ENCODE results near the gene CFAP99.
"Not testable (repeated sequence)": the region's sequence is repeated elsewhere in the genome, so short reads cannot be mapped to it uniquely, and the experiment has no call there.

CFAP99 gene

GRCh38 chr4:2418650-2419571 is at the start of gene CFAP99:
Gene CFAP99 (plus strand): TSS chr4:2418955.
- DNase-seq: peak; percentile 94

- no peak for DNase-seq
Measured at GRCh38 chr4:2370597-2371320, 48.0 kb upstream of the CFAP99 start.

DNA sequence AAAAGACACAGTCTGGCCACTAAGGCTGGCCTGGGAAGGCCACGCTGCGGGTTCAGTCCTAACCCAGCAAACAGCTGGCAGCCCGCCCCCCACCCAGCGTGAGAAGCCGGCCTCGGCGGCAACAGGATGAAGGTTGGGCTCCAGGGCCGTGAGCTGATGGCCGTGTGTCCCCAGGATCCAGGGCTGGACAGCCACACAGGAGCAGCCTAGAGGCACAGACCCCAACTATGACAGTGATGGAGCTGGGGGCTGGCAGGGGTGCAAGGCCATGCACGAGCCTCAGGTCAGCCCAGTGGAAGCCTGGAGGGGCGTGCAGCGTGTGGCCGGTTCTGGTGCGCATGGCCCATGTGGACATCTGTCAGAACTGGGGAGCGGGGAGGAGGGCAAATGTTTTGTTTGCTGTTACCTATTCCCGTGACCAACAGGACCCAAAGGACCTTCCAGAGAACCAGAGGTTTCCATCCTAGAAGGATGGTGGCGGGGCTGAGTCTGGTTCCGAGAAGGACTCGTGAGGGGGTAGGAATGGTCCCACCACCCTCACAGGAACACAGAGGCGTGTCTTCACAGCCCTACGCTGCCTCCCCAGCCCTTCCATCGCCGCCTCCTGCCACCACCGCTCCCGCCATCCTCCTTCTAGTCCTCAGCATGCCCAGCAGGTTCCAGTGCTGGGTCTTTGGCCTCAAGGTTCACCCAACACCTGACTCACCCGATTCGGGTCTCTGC is 46.8 kb upstream of the CFAP99 start:
- no peak for DNase-seq

DNA sequence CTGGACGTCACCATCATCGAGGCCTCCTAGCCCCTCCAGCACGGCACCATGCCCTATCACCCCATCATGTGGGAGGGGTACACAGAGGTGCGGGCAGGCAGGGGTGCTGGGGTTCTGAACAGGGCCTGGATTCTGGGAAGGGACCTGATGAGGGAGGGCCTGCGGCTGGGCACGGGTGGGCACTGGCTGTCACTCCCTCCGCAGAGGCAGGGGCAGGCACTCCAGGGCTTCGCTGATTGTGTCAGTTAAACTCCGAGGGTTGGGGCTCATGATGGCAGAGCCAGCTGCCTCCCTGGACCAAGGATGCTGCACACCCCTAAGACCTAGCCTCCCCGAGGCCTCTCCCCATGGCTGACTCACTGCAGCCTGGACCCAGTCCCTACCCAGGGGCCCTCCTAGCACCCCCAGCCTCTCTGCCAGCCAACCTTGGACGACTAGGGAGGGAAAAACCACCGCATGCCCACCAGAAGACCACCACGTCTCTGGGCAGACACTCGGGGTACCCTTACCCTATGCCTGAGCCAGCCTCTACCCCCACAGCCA is 46.2 kb upstream of the CFAP99 start:
- no peak for DNase-seq

DNA sequence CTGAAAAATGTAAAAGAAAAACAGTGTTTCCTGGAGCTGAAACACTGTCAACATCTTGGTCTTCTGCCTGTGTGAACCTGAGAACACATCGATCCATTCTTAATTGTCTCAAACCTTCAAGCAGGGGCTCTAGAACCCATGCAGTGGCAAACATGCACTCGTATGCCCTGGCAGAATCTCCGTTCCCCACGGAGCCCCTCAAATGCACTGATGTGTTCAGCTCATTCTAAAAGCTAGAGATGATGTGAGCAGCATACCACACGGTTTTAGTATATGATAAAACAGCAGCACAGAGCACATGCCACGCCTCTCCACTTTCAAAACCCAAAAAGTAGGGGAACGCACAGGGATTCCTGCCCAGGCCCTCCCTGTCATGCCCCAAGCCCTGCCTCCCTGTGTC is 45.2 kb upstream of the CFAP99 start:
- DNase-seq: no peak

DNA sequence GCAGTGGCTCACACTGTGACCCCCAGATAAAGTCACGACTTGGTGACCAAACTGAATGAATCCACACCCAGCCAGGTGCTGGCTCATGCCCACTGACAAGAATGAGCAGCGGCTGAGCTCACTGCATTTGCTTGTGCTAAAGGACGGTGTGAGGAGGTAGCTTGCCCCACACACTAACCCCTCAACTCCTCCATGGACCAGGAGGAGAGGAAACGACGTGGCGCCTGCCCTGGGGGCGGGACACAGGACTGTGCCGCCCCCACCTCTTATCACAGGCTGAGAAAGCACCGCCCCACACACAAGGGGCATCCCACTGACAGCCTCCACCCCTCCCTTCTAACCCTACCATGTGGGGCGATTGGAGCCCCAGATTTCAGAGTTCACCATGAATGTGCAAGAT is 43.3 kb upstream of the CFAP99 start:
- DNase-seq: no peak

DNA sequence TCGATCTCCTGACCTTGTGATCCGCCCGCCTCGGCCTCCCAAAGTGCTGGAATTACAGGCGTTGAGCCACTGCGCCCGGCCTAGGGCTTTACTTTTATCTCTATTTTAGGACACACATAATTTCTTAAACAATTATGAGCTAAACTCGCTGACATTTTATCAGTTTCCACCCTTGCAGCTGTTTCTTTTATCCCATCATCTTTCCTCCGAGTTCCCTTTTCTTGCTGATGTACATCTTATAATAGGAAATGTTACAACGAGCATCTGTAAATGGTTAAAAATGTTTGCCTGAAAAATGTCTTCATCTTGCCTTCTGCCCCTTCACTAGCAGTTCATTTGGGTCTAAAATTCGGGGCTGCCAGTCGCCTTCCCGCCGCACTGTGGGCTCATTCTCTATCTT is 41.5 kb upstream of the CFAP99 start:
- no peak for DNase-seq

- no peak for DNase-seq
Measured at GRCh38 chr4:2378401-2378800, 40.4 kb upstream of the CFAP99 start.

- DNase-seq: no peak
Measured at GRCh38 chr4:2378898-2379297, 39.9 kb upstream of the CFAP99 start.

DNA sequence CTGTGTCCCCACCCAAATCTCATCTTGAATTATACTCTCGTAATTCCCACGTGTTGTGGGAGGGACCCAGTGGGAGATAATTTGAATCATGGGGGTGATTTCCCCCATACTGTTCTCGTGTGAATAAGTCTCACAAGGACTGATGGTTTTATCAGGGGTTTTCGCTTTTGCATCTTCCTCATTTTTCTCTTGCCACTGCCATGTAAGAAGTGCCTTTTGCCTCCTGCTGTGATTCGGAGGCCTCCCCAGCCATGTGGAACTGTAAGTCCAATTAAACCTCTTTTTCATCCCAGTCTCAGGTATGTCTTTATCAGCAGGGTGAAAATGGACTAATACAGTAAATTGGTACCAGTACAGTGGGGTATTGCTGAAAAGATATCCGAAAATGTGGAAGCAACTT is 38.2 kb upstream of the CFAP99 start:
- DNase-seq: not testable (repeated sequence)

- DNase-seq: not testable (repeated sequence)
Measured at GRCh38 chr4:2382769-2383202, 36.0 kb upstream of the CFAP99 start.

DNA sequence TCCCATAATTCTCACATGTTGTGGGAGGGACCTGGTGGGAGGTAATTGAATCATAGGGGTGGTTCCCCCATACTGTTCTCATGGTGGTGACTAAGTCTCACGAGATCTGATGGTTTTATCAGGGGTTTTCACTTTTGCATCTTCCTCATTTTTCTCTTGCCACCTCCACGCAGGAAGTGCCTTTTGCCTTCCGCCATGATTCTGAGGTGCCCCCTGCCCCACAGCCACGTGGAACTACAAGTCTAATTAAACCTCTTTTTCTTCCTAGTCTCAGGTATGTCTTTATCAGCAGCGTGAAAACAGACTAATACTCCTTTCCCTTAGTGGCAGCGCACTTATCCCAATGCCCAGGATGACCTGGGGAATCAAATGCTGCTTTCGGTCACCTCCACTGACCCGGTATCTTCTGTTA is 35.5 kb upstream of the CFAP99 start:
- not testable (repeated sequence) for DNase-seq

- no peak for DNase-seq
Measured at GRCh38 chr4:2383760-2384159, 35.0 kb upstream of the CFAP99 start.

DNA sequence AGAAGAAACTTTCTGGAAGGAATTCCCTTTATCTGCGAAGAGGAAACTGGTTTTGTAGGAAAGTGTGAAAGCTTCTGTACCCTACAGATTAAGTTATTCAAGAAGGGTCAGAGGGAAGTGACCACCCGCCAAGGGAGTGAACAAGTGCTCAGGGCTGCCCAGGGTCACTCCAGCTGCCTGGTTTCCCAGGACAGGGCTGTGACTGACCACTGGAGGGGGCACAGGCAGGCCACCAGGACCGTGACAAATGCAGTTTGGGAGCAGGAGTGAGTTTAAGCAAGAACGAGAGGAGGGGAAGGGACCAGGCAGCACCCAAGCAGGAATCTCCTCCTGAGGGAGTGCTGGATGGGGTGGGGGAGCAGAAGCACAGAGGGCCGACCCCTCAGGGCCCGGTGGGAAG is 34.5 kb upstream of the CFAP99 start:
- DNase-seq: no peak

DNA sequence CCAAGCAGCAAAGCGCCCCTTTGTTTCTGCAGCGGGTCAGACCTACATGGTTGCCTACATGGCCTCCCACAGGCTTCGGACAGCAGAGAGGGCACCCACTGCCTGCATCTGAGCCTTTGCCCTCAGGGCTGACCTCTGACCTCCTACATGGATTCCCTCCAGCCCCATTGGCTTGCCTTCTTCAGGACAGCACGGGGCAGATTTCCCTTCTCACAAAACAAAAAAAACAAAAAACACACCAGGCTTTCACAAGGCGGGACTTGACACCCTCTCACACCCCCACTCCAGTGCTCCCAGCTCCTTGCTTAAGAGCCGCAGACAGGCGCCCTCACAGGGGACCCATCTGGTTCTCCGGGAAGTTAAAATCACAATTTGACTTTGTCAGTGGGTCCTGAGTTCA is 33.2 kb upstream of the CFAP99 start:
- DNase-seq: no peak

- DNase-seq: no peak
Measured at GRCh38 chr4:2386717-2387116, 32.0 kb upstream of the CFAP99 start.

GRCh38 chr4:2387218-2387617 is 31.5 kb upstream of the CFAP99 start:
- DNase-seq: no peak

- no peak for DNase-seq
Measured at GRCh38 chr4:2387829-2388228, 30.9 kb upstream of the CFAP99 start.

DNA sequence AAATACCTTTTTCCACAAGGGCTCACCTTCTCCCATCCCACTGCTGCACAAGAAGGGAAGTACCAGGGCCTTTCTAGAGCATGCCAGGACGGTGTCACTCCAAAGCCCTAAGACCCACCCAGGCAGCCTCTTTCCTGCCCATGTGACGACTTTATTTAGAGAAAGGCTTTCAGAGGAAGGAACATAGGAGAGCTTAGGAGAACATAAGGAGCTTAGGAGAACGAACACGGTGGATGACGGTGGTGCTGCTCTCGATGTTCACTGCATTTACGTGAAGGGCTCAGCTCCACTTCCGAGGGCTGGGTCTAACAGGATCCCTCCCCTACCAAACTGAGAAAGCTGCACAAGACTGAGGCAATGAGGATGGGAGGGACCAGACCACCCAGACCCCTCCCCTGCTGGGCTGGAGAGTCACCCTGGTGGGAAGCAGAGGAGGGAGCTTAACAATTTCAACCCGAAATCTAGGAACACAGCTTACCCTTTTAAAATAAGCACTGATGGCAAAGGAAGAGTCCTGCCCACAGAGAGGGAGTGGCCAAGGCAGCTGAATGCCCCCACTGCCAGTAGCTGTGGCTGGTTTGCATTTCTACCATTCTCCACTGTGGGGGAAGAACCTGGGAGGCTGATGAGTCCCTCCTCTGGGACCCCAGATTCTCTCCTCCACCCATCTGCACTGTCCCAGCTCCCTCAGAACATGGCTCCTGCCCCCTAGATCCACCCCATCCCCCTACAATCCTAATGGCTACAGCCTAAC is 30.1 kb upstream of the CFAP99 start:
- DNase-seq: no peak

- no peak for DNase-seq
Measured at GRCh38 chr4:2389691-2390090, 29.1 kb upstream of the CFAP99 start.

DNA sequence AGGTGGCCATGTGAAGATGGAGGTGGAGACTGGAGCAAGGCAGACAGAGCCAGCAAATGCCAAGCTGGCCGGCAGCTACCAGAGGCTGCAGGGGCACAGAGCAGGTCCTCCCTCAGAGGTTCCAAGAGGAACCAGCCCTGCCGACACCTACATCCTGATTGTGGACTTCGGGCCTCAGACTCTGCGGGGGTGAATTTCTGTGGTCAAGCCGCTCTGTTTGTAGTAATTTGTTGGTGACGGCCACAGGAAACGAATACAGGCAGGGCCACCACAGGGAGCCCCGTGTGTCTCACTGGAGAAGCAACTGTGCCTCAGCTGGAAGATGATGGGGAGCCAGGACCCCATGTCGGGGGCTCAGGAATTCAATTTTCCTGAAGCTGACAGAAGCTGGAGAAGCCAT is 28.6 kb upstream of the CFAP99 start:
- DNase-seq: no peak

- DNase-seq: no peak
Measured at GRCh38 chr4:2390784-2391421, 27.9 kb upstream of the CFAP99 start.

Data from NCI-H526 treated with DMSO at 0.1 percent for 48 hours (cell line).